PC-3 (cell line): Measurements from ENCODE around the gene ANTXR2. TPM values are rescaled to one million over a fixed set of nuclear protein-coding genes. Genes with fewer than 3 reads are reported as not detected.

Experiments
- ATAC-seq: fragments of 200-7000 bp; cut with Tn5 transposase; 2 replicates; pipeline ENCODE4 v1.9.1; 2020; ENCODE audit warnings: mild to moderate bottlenecking, moderate library complexity
- BruUV-seq: library from RNA; stranded (reverse); fragments of 400-500 nt; replicated peaks from 2 replicates; lab custom pipeline; 2021; lab: Mats Ljungman, UMichigan
- CTCF ChIA-PET: fragments of 300-600 bp; sonication (Branson Sonifier 250); formaldehyde crosslinking; loops from one replicate; lab custom pipeline; 2022; ENCODE audit warnings: antibody characterized with exemption; lab: Charles Lee
- POLR2A ChIA-PET: fragments of 300-600 bp; sonication (Branson Sonifier 250); formaldehyde crosslinking; loops from one replicate; lab custom pipeline; 2022; ENCODE audit warnings: antibody characterized with exemption; ENCODE audit not compliant: unreplicated experiment; lab: Charles Lee
- DNase-seq: peaks from one replicate; pipeline ENCODE4 v3.0.0-alpha.2; 2015
- H2AFZ ChIP-seq: fragments of 300-600 bp; sonication (generic); 2 replicates; pipeline ENCODE4 v1.6.0; 2016; ENCODE audit warnings: antibody characterized with exemption, low read length
- H3F3A ChIP-seq: fragments of 300-600 bp; sonication (generic); one replicate; pipeline ENCODE4 v1.6.0; 2017; ENCODE audit warnings: antibody characterized with exemption, low read length, control low read depth, mild to moderate bottlenecking; ENCODE audit not compliant: unreplicated experiment
- H3K27ac ChIP-seq: fragments of 300-600 bp; sonication (generic); 2 replicates; pipeline ENCODE4 v1.5.1; 2016; ENCODE audit warnings: mild to moderate bottlenecking, low read length
- H3K27me3 ChIP-seq: fragments of 300-600 bp; sonication (generic); 2 replicates; pipeline ENCODE4 v1.6.1; 2016; ENCODE audit warnings: low read length, mixed read lengths
- H3K36me3 ChIP-seq: fragments of 300-600 bp; sonication (generic); 2 replicates; pipeline ENCODE4 v1.6.1; 2016; ENCODE audit warnings: low read depth, mixed run types, low read length, mixed read lengths
- H3K4me1 ChIP-seq: fragments of 300-600 bp; sonication (generic); 2 replicates; pipeline ENCODE4 v1.5.1; 2016; ENCODE audit warnings: low read length; ENCODE audit not compliant: insufficient read depth
- H3K4me2 ChIP-seq: fragments of 300-600 bp; sonication (generic); 2 replicates; pipeline ENCODE4 v1.6.0; 2016; ENCODE audit warnings: low read length
- H3K4me3 ChIP-seq: fragments of 300-600 bp; sonication (generic); 2 replicates; pipeline ENCODE4 v1.5.1; 2016; ENCODE audit warnings: mild to moderate bottlenecking, low read length, mixed read lengths
- H3K79me2 ChIP-seq: fragments of 300-600 bp; sonication (generic); 2 replicates; pipeline ENCODE4 v1.6.1; 2017; ENCODE audit warnings: low read length, mixed read lengths
- H3K9ac ChIP-seq: fragments of 300-600 bp; sonication (generic); 2 replicates; pipeline ENCODE4 v1.6.0; 2016; ENCODE audit warnings: mild to moderate bottlenecking, low read length
- H3K9me2 ChIP-seq: fragments of 300-600 bp; sonication (generic); replicated peaks from 2 replicates; pipeline ENCODE4 v1.6.1; 2016; ENCODE audit warnings: mixed run types, low read length, mixed read lengths
- H3K9me3 ChIP-seq: fragments of 300-600 bp; sonication (generic); 2 replicates; pipeline ENCODE4 v1.6.1; 2016; ENCODE audit warnings: low read length, mixed read lengths
- H4K20me1 ChIP-seq: fragments of 300-600 bp; sonication (generic); 2 replicates; pipeline ENCODE4 v1.6.1; 2016; ENCODE audit warnings: low read length, mixed read lengths
- EZH2 ChIP-seq: fragments of 300-600 bp; sonication (generic); IDR thresholded peaks from one replicate; pipeline ENCODE4 v1.6.1; 2017; ENCODE audit warnings: antibody characterized with exemption, mild to moderate bottlenecking, low read length; ENCODE audit not compliant: unreplicated experiment
- EZH2phosphoT487 ChIP-seq: fragments of 300-600 bp; sonication (generic); IDR thresholded peaks from 2 replicates; pipeline ENCODE4 v1.6.1; 2018; ENCODE audit warnings: mild to moderate bottlenecking, antibody characterized with exemption, low read length, borderline replicate concordance
- intact Hi-C: fragments of 100-400 bp; cut with micrococcal nuclease; formaldehyde crosslinking; loops from 2 replicates; pipeline ENCODE4 v1.9.0; 2023
- total RNA-seq: library from RNA; depleted of rRNA; stranded (reverse); fragments of >200 nt; gene quantifications from 2 replicates; pipeline ENCODE4 v1.2.3, GENCODE V29; 2014
- TF ChIP-seq, protein P1 (sequence below): fragments of 300-600 bp; sonication (generic); conservative IDR thresholded peaks from 2 replicates; pipeline ENCODE4 v1.5.1; 2017; ENCODE audit warnings: antibody characterized with exemption, low read depth, mild to moderate bottlenecking, low read length

Gene ANTXR2
- total RNA-seq, 1 experiment from 2014 or later = 43.9 TPM

DNA sequence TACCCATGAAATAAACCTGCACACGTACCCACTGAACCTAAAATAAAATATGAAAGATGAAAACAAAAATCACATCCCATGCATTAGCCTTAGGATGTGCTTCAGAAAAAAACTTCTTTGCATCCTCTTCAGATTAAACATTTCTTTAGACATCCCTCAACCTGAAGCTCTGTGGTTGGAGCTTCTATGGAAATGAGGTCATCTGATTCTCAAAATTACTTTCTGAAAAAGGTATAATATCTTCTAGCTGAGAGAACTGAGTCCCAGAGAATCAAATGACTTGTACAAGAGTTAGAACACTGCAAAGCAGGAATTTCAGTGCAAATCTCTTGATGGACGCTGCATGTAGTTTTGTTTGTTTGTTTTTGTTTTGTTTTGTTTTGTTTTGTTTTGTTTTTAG is 19.1 kb upstream of the ANTXR2 start:
- Histone ChIP-seq H3K36me3 (no peaks in the 10 kb centered on the region), H3K4me2 (no peak overlapping the region), H3K4me3 (no peak overlapping the region), H3K79me2 (no peaks in the 10 kb centered on the region), H3K4me1 (peaks cover 13% of the 10 kb centered on the region), H3K9ac (no peak overlapping the region), H4K20me1 (no peaks in the 10 kb centered on the region), H2AFZ (no peak overlapping the region), H3F3A (no peaks in the 10 kb centered on the region), H3K27me3 (no peaks in the 10 kb centered on the region), H3K27ac (no peak overlapping the region), H3K9me3 (no peaks in the 10 kb centered on the region), H3K9me2 (no peaks in the 10 kb centered on the region)
- BruUV-seq = no TSS peak
- intact Hi-C loops = no loop called here
- ChIA-PET POLR2A (interaction anchor here (0.6 kb wide), 1 partner anchor 18 kb away, joined by 6 read pairs; no protein-coding TSS in a partner anchor), CTCF (no interaction called here)
- DNase-seq = no peak
- no peak for ATAC-seq
- TF ChIP-seq EZH2 (no peak), EZH2phosphoT487 (no peak)
- TF ChIP-seq, protein P1, sequence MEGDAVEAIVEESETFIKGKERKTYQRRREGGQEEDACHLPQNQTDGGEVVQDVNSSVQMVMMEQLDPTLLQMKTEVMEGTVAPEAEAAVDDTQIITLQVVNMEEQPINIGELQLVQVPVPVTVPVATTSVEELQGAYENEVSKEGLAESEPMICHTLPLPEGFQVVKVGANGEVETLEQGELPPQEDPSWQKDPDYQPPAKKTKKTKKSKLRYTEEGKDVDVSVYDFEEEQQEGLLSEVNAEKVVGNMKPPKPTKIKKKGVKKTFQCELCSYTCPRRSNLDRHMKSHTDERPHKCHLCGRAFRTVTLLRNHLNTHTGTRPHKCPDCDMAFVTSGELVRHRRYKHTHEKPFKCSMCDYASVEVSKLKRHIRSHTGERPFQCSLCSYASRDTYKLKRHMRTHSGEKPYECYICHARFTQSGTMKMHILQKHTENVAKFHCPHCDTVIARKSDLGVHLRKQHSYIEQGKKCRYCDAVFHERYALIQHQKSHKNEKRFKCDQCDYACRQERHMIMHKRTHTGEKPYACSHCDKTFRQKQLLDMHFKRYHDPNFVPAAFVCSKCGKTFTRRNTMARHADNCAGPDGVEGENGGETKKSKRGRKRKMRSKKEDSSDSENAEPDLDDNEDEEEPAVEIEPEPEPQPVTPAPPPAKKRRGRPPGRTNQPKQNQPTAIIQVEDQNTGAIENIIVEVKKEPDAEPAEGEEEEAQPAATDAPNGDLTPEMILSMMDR = no peak

DNA sequence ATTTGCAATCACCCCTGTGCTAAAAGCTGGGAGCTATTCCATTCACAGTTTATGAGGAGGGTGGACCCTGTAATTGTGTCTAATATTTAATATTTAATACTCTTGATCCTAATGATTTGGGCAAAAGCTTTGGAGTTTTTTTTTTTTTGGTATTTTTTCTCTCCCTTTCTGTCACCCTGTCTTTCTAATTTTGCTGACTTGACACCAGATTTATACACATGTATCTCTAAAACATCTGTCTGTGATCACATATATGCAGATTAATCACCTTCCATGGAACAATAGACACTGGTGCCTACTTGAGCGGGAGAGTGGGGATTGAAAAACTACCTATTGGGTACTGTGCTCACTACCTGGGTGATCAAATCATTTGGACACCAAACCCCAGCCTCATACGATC is 18.7 kb upstream of the ANTXR2 start:
- Histone ChIP-seq H3K9ac (no peak overlapping the region), H3F3A (no peaks in the 10 kb centered on the region), H3K4me1 (peaks cover 9% of the 10 kb centered on the region), H3K27me3 (no peaks in the 10 kb centered on the region), H3K4me3 (no peak overlapping the region), H3K9me2 (no peaks in the 10 kb centered on the region), H4K20me1 (no peaks in the 10 kb centered on the region), H3K27ac (no peak overlapping the region), H2AFZ (no peak overlapping the region), H3K9me3 (no peaks in the 10 kb centered on the region), H3K4me2 (no peak overlapping the region), H3K36me3 (no peaks in the 10 kb centered on the region), H3K79me2 (no peaks in the 10 kb centered on the region)
- intact Hi-C loops = no loop called here
- no peak for ATAC-seq
- POLR2A ChIA-PET = no interaction called here
- BruUV-seq = no TSS peak
- DNase-seq = no peak
- CTCF ChIA-PET = interaction anchor here (0.6 kb wide), 1 partner anchor 111 kb away, joined by 4 read pairs; no protein-coding TSS in a partner anchor
- TF ChIP-seq, protein P1 = no peak
- TF ChIP-seq EZH2phosphoT487 (no peak), EZH2 (no peak)

DNA sequence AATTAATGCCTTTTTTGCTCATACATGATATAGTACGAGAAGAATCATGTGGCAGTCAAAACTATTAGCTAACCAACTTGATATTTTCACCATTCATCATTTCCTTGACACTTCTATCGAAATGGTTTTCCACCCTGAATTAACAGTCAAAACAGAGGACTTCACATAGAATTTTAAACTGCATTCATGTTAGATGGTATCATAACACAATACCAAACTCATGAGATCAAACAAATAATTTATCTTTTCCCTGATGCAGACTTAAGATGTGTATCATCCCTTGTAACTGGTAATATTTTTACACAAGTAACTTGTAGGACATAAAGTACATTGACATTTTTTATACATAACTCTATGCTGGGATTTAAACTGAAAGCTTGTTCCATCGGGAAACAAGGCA is 18.2 kb upstream of the ANTXR2 start:
- no peaks in the 10 kb centered on the region for H3K27me3 ChIP-seq
- H3K4me3 ChIP-seq = no peak overlapping the region
- no peaks in the 10 kb centered on the region for H3K36me3 ChIP-seq
- TF ChIP-seq EZH2phosphoT487 (no peak), EZH2 (no peak)
- TF ChIP-seq, protein P1 = no peak
- no peaks in the 10 kb centered on the region for H3K79me2 ChIP-seq
- CTCF ChIA-PET = interaction anchor here (0.6 kb wide), 1 partner anchor 111 kb away, joined by 4 read pairs; no protein-coding TSS in a partner anchor
- H2AFZ ChIP-seq = no peak overlapping the region
- H3K27ac ChIP-seq = no peak overlapping the region
- no peaks in the 10 kb centered on the region for H3K9me2 ChIP-seq
- intact Hi-C loops = no loop called here
- no peaks in the 10 kb centered on the region for H3K9me3 ChIP-seq
- no peak overlapping the region for H3K9ac ChIP-seq
- H4K20me1 ChIP-seq = no peaks in the 10 kb centered on the region
- no peak for DNase-seq
- no TSS peak for BruUV-seq
- ATAC-seq = no peak
- H3F3A ChIP-seq = no peaks in the 10 kb centered on the region
- no peak overlapping the region for H3K4me2 ChIP-seq
- POLR2A ChIA-PET = no interaction called here
- H3K4me1 ChIP-seq = peaks cover 4% of the 10 kb centered on the region
